ENCODE measurements around the gene KCNG4. TPM values are rescaled to one million over a fixed set of nuclear protein-coding genes. Genes with fewer than 3 reads are reported as not detected.

KCNG4 gene
- total RNA-seq, 1 donor, result not detected

- no peak for DNase-seq (ENCODE audit: insufficient read length, low spot score, missing footprints)
- H3K27ac ChIP-seq (ENCODE audit: low read depth, low read length), result no peak overlapping the region
Observed at GRCh38 chr16:84283314-84284153, 43.7 kb upstream of the KCNG4 start.

GRCh38 chr16:84282533-84282932 is 42.7 kb upstream of the KCNG4 start:
- no peak for DNase-seq (ENCODE audit: insufficient read length, low spot score, missing footprints)
- Histone ChIP-seq H3K9me3 (ENCODE audit: low read depth, low read length) (no peaks in the 10 kb centered on the region), H3K4me1 (ENCODE audit: insufficient read depth, low read length) (peaks cover 6% of the 10 kb centered on the region), H2AFZ (ENCODE audit: low read length) (no peak overlapping the region), H3K27me3 (ENCODE audit: insufficient read depth, low read length) (peaks cover 11% of the 10 kb centered on the region), H3K79me2 (ENCODE audit: insufficient read depth, low read length) (no peaks in the 10 kb centered on the region), H3K4me3 (ENCODE audit: insufficient read depth, low read length) (no peak overlapping the region), H3K27ac (ENCODE audit: low read depth, low read length) (no peak overlapping the region), H3K36me3 (ENCODE audit: insufficient read depth, low read length) (no peaks in the 10 kb centered on the region), H3K4me2 (ENCODE audit: insufficient read depth, low read length) (no peak overlapping the region), H4K20me1 (ENCODE audit: insufficient read depth, low read length) (no peaks in the 10 kb centered on the region)
- TF ChIP-seq CTCF (IDR thresholded peaks at IDR 0.05; ENCODE audit: extremely low read depth, low read depth, low read length), result no peak

More at GRCh38 chr16:84283314-84284153, 43.7 kb upstream of the KCNG4 start:
- Histone ChIP-seq H3K36me3 (ENCODE audit: insufficient read depth, low read length) (no peaks in the 10 kb centered on the region), H3K4me1 (ENCODE audit: insufficient read depth, low read length) (peaks cover 6% of the 10 kb centered on the region), H3K27me3 (ENCODE audit: insufficient read depth, low read length) (peaks cover 14% of the 10 kb centered on the region), H2AFZ (ENCODE audit: low read length) (peak overlapping the region; percentile 74), H3K79me2 (ENCODE audit: insufficient read depth, low read length) (no peaks in the 10 kb centered on the region), H3K4me3 (ENCODE audit: insufficient read depth, low read length) (no peak overlapping the region), H3K4me2 (ENCODE audit: insufficient read depth, low read length) (peak overlapping the region; percentile 13), H4K20me1 (ENCODE audit: insufficient read depth, low read length) (no peaks in the 10 kb centered on the region), H3K9me3 (ENCODE audit: low read depth, low read length) (no peaks in the 10 kb centered on the region)
- TF ChIP-seq CTCF (IDR thresholded peaks at IDR 0.05; ENCODE audit: extremely low read depth, low read depth, low read length), result no peak

- DNase-seq (ENCODE audit: insufficient read length, low spot score, missing footprints), result no peak
- Histone ChIP-seq H3K4me1 (ENCODE audit: insufficient read depth, low read length) (no peaks in the 10 kb centered on the region), H3K36me3 (ENCODE audit: insufficient read depth, low read length) (no peaks in the 10 kb centered on the region)
Observed at GRCh38 chr16:84281074-84281473, 41.3 kb upstream of the KCNG4 start.

More at GRCh38 chr16:84281074-84281473, 41.3 kb upstream of the KCNG4 start:
- no peak for TF ChIP-seq CTCF (IDR thresholded peaks at IDR 0.05; ENCODE audit: extremely low read depth, low read depth, low read length)
- Histone ChIP-seq H4K20me1 (ENCODE audit: insufficient read depth, low read length) (no peaks in the 10 kb centered on the region), H2AFZ (ENCODE audit: low read length) (no peak overlapping the region), H3K4me2 (ENCODE audit: insufficient read depth, low read length) (no peak overlapping the region), H3K27ac (ENCODE audit: low read depth, low read length) (no peak overlapping the region), H3K4me3 (ENCODE audit: insufficient read depth, low read length) (no peak overlapping the region), H3K27me3 (ENCODE audit: insufficient read depth, low read length) (peaks cover 11% of the 10 kb centered on the region), H3K79me2 (ENCODE audit: insufficient read depth, low read length) (no peaks in the 10 kb centered on the region), H3K9me3 (ENCODE audit: low read depth, low read length) (no peaks in the 10 kb centered on the region)
